DMS153 (cell line): ENCODE results near the gene RALGAPA2.

Experiments used
- DNase-seq: peaks from one replicate; lab custom pipeline; 2025; lab: John Stamatoyannopoulos, UW

Gene RALGAPA2

GRCh38 chr20:20630551-20630950, 81.9 kb downstream of the RALGAPA2 start:
- DNase-seq: no peak

GRCh38 chr20:20629556-20630188, 82.8 kb downstream of the RALGAPA2 start:
- no peak for DNase-seq

- DNase-seq: no peak
Measured at GRCh38 chr20:20628314-20628713, 84.1 kb downstream of the RALGAPA2 start.

- no peak for DNase-seq
Measured at GRCh38 chr20:20627471-20627870, 85.0 kb downstream of the RALGAPA2 start.

GRCh38 chr20:20624914-20625313, 87.5 kb downstream of the RALGAPA2 start:
- DNase-seq: peak; percentile 87

- no peak for DNase-seq
Measured at GRCh38 chr20:20621195-20621594, 91.2 kb downstream of the RALGAPA2 start.

GRCh38 chr20:20614391-20614790, 98.1 kb downstream of the RALGAPA2 start:
- no peak for DNase-seq

GRCh38 chr20:20612251-20612650, 100.2 kb downstream of the RALGAPA2 start:
- no peak for DNase-seq

GRCh38 chr20:20611167-20611566, 101.3 kb downstream of the RALGAPA2 start:
- DNase-seq: no peak

- DNase-seq: no peak
Measured at GRCh38 chr20:20609522-20609921, 102.9 kb downstream of the RALGAPA2 start.

GRCh38 chr20:20608641-20609040, 103.8 kb downstream of the RALGAPA2 start:
- DNase-seq: no peak

GRCh38 chr20:20608041-20608440, 104.4 kb downstream of the RALGAPA2 start:
- DNase-seq: no peak

- no peak for DNase-seq
Measured at GRCh38 chr20:20606881-20607280, 105.6 kb downstream of the RALGAPA2 start.

GRCh38 chr20:20606050-20606449, 106.4 kb downstream of the RALGAPA2 start:
- DNase-seq: peak; percentile 9

GRCh38 chr20:20604907-20605306, 107.5 kb downstream of the RALGAPA2 start:
- no peak for DNase-seq

GRCh38 chr20:20604357-20604756, 108.1 kb downstream of the RALGAPA2 start:
- DNase-seq: no peak

- peak; percentile 97 for DNase-seq
Measured at GRCh38 chr20:20603339-20603990, 109.0 kb downstream of the RALGAPA2 start.

GRCh38 chr20:20597966-20598365, 114.5 kb downstream of the RALGAPA2 start:
- no peak for DNase-seq

GRCh38 chr20:20594171-20594530, 118.3 kb downstream of the RALGAPA2 start:
- no peak for DNase-seq

- DNase-seq: peak; percentile 72
Measured at GRCh38 chr20:20593447-20594170, 118.8 kb downstream of the RALGAPA2 start.

- DNase-seq: no peak
Measured at GRCh38 chr20:20585146-20585545, 127.3 kb downstream of the RALGAPA2 start.

GRCh38 chr20:20582734-20583133, 129.7 kb downstream of the RALGAPA2 start:
- no peak for DNase-seq

- DNase-seq: no peak
Measured at GRCh38 chr20:20580139-20580538, 132.3 kb downstream of the RALGAPA2 start.
